NB4 (cell line): ENCODE data around the gene PDZRN3.

ENCODE experiments used
- CTCF ChIP-seq: IDR thresholded peaks from one replicate; pipeline ENCODE4 v1.5.1; 2012; ENCODE audit warnings: low read depth, low read length
- POLR2A ChIP-seq: IDR thresholded peaks from 2 replicates; pipeline ENCODE4 v1.6.1; 2011; ENCODE audit warnings: mild to moderate bottlenecking; ENCODE audit not compliant: insufficient read length; ENCODE audit errors: extremely low read depth

GRCh38 chr3:73399106-73399505 is 225.6 kb downstream of the PDZRN3 start:
- no peak for TF ChIP-seq CTCF
- TF ChIP-seq POLR2A, result no peak
